OCI-LY7 (cell line): ENCODE measurements around the gene EEIG2. TPM values are rescaled to one million over a fixed set of nuclear protein-coding genes. Genes with fewer than 3 reads are reported as not detected.

ENCODE experiments used
- BruUV-seq: library from RNA; stranded (reverse); fragments of 400-500 nt; replicated peaks from 2 replicates; lab custom pipeline; 2021; lab: Mats Ljungman, UMichigan
- CTCF ChIA-PET: fragments of 300-600 bp; sonication (Branson Sonifier 250); formaldehyde crosslinking; loops from one replicate; lab custom pipeline; 2022; ENCODE audit warnings: antibody characterized with exemption; ENCODE audit not compliant: unreplicated experiment; lab: Charles Lee
- POLR2A ChIA-PET: fragments of 300-600 bp; sonication (Branson Sonifier 250); formaldehyde crosslinking; loops from one replicate; lab custom pipeline; 2022; ENCODE audit warnings: antibody characterized with exemption; lab: Charles Lee
- DNase-seq: peaks from one replicate; pipeline ENCODE4 v3.0.0-alpha.2; 2015; ENCODE audit warnings: low spot score
- H2AFZ ChIP-seq: fragments of 200-600 bp; sonication (generic), shearing (Covaris generic); 2 replicates; pipeline ENCODE4 v1.6.1; 2014; ENCODE audit warnings: mild to moderate bottlenecking, antibody characterized with exemption, low read length, moderate library complexity
- H3K27ac ChIP-seq: fragments of 200-600 bp; sonication (generic); 2 replicates; pipeline ENCODE4 v1.5.1; 2014; ENCODE audit warnings: mixed run types, low read depth, mild to moderate bottlenecking, moderate library complexity, low read length, inconsistent platforms; ENCODE audit not compliant: poor library complexity, severe bottlenecking
- H3K36me3 ChIP-seq: fragments of 200-600 bp; sonication (generic); 2 replicates; pipeline ENCODE4 v1.6.1; 2014; ENCODE audit warnings: mild to moderate bottlenecking, antibody characterized with exemption, low read length, moderate library complexity, mixed read lengths; ENCODE audit not compliant: insufficient read depth
- H3K4me1 ChIP-seq: fragments of 200-600 bp; sonication (generic); 2 replicates; pipeline ENCODE4 v1.5.1; 2014; ENCODE audit warnings: mild to moderate bottlenecking, low read length; ENCODE audit not compliant: insufficient read depth, poor library complexity, severe bottlenecking
- H3K4me2 ChIP-seq: fragments of 200-600 bp; sonication (generic); 2 replicates; pipeline ENCODE4 v1.6.1; 2014; ENCODE audit warnings: mild to moderate bottlenecking, low read length
- H3K4me3 ChIP-seq: fragments of 200-600 bp; sonication (generic); 2 replicates; pipeline ENCODE4 v1.5.1; 2014; ENCODE audit warnings: mild to moderate bottlenecking, low read depth, low read length; ENCODE audit not compliant: poor library complexity, severe bottlenecking
- H3K79me2 ChIP-seq: fragments of 200-600 bp; sonication (generic); 2 replicates; pipeline ENCODE4 v1.6.1; 2016; ENCODE audit warnings: low read depth, mild to moderate bottlenecking, low read length, moderate library complexity, mixed read lengths; ENCODE audit not compliant: insufficient read depth
- H3K9me2 ChIP-seq: fragments of 200-600 bp; sonication (generic); 2 replicates; pipeline ENCODE4 v1.6.1; 2016; ENCODE audit warnings: mild to moderate bottlenecking, low read length, mixed read lengths; ENCODE audit not compliant: insufficient read depth
- H3K9me3 ChIP-seq: fragments of 200-600 bp; sonication (generic); 2 replicates; pipeline ENCODE4 v1.6.1; 2014; ENCODE audit warnings: mild to moderate bottlenecking, mixed run types, low read length, mixed read lengths
- H4K20me1 ChIP-seq: fragments of 200-600 bp; sonication (generic); 2 replicates; pipeline ENCODE4 v1.6.1; 2014; ENCODE audit warnings: mild to moderate bottlenecking, antibody characterized with exemption, low read length, moderate library complexity, mixed read lengths; ENCODE audit not compliant: insufficient read depth
- CTCF ChIP-seq: fragments of 200-600 bp; sonication (generic); conservative IDR thresholded peaks from 2 replicates; pipeline ENCODE4 v1.5.1; 2014; ENCODE audit warnings: mild to moderate bottlenecking, antibody characterized with exemption, low read length, moderate library complexity, mixed read lengths
- EZH2phosphoT487 ChIP-seq: fragments of 200-600 bp; sonication (generic); IDR thresholded peaks from 2 replicates; pipeline ENCODE4 v1.6.1; 2018; ENCODE audit warnings: low read depth, borderline replicate concordance, mild to moderate bottlenecking, mixed run types, antibody characterized with exemption, low read length, moderate library complexity, mixed read lengths
- intact Hi-C: fragments of 100-400 bp; cut with micrococcal nuclease; formaldehyde crosslinking; loops from one replicate; pipeline ENCODE4 v1.10.0; 2022; ENCODE audit not compliant: unreplicated experiment
- total RNA-seq, 2 experiments: library from RNA; depleted of rRNA in 1 of 2; stranded (reverse); fragments of >200 nt in 1 of 2; shearing (Covaris generic) in 1 of 2; gene quantifications; 2 replicates each; pipeline ENCODE4 v1.2.3, GENCODE V29; 2014 to 2022

Gene EEIG2
- total RNA-seq, 2 experiments from 2014 or later = 23.1 to 24.7 TPM

- BruUV-seq = no TSS peak
- DNase-seq = no peak
- TF ChIP-seq CTCF (no peak), EZH2phosphoT487 (no peak)
- Histone ChIP-seq H3K27ac (no peak overlapping the region), H4K20me1 (0 out of 2 replicates have a peak, but pooled peaks cover 6% of the 10 kb centered on the region), H3K4me1 (no peaks in the 10 kb centered on the region), H3K4me3 (no peak overlapping the region), H3K79me2 (no peaks in the 10 kb centered on the region), H3K9me3 (no peaks in the 10 kb centered on the region), H3K9me2 (no peaks in the 10 kb centered on the region), H3K36me3 (no peaks in the 10 kb centered on the region), H3K4me2 (no peak overlapping the region), H2AFZ (no peak overlapping the region)
- intact Hi-C loops = no loop called here
- POLR2A ChIA-PET = interaction anchor here (0.5 kb wide), 1 partner anchor 104 kb away, joined by 4 read pairs; no protein-coding TSS in a partner anchor
- CTCF ChIA-PET = no interaction called here
Observed at GRCh38 chr1:108591466-108591865, 31.6 kb downstream of the EEIG2 start.

GRCh38 chr1:108592030-108592759, 32.3 kb downstream of the EEIG2 start:
- no TSS peak for BruUV-seq
- Histone ChIP-seq H3K36me3 (no peaks in the 10 kb centered on the region), H3K4me2 (no peak overlapping the region), H3K9me2 (no peaks in the 10 kb centered on the region), H3K9me3 (no peaks in the 10 kb centered on the region), H3K27ac (no peak overlapping the region), H3K4me1 (no peaks in the 10 kb centered on the region), H2AFZ (no peak overlapping the region), H3K79me2 (no peaks in the 10 kb centered on the region), H4K20me1 (0 out of 2 replicates have a peak, but pooled peaks cover 2% of the 10 kb centered on the region), H3K4me3 (no peak overlapping the region)
- POLR2A ChIA-PET = interaction anchor here (1.0 kb wide), 1 partner anchor 19 kb away, joined by 3 read pairs; no protein-coding TSS in a partner anchor
- intact Hi-C loops = no loop called here
- DNase-seq = peak; percentile 4
- CTCF ChIA-PET = no interaction called here
- no peak for TF ChIP-seq CTCF

GRCh38 chr1:108593448-108593847, 33.5 kb downstream of the EEIG2 start:
- no TSS peak for BruUV-seq
- no peak overlapping the region for H3K27ac ChIP-seq
- no peak for TF ChIP-seq CTCF
- no peak for TF ChIP-seq EZH2phosphoT487
- no peaks in the 10 kb centered on the region for H3K36me3 ChIP-seq
- DNase-seq = no peak
- POLR2A ChIA-PET = no interaction called here
- H3K4me3 ChIP-seq = no peak overlapping the region
- H4K20me1 ChIP-seq = no peaks in the 10 kb centered on the region
- H3K4me2 ChIP-seq = no peak overlapping the region
- H3K4me1 ChIP-seq = no peaks in the 10 kb centered on the region
- H3K9me2 ChIP-seq = no peaks in the 10 kb centered on the region
- H3K9me3 ChIP-seq = no peaks in the 10 kb centered on the region
- CTCF ChIA-PET = no interaction called here
- H2AFZ ChIP-seq = no peak overlapping the region
- intact Hi-C loops = no loop called here
- no peaks in the 10 kb centered on the region for H3K79me2 ChIP-seq
